IMR-90 (cell line): ENCODE data around the gene PDGFC. TPM values are rescaled to one million over a fixed set of nuclear protein-coding genes. Genes with fewer than 3 reads are reported as not detected.

Source experiments
- ATAC-seq: fragments of 200-7000 bp; cut with Tn5 transposase; 2 replicates; pipeline ENCODE4 v1.9.1; 2020; ENCODE audit warnings: low read depth, mild to moderate bottlenecking, moderate library complexity
- BruUV-seq: library from RNA; stranded (reverse); fragments of 400-500 nt; replicated peaks from 2 replicates; lab custom pipeline; 2021; lab: Mats Ljungman, UMichigan
- CTCF ChIA-PET: fragments of 300-600 bp; formaldehyde crosslinking; extraction: SDS; loops from one replicate; lab custom pipeline; 2021; ENCODE audit warnings: antibody characterized with exemption; lab: Yijun Ruan, JAX
- POLR2A ChIA-PET: fragments of 300-600 bp; sonication (Branson Sonifier 250); formaldehyde crosslinking; loops from one replicate; lab custom pipeline; 2022; ENCODE audit warnings: antibody characterized with exemption; ENCODE audit not compliant: unreplicated experiment; lab: Charles Lee
- DNase-seq: peaks from one replicate; pipeline ENCODE4 v3.0.0; 2013
- H2AFZ ChIP-seq: replicated peaks from 2 replicates; pipeline ENCODE3; 2013; ENCODE audit warnings: low read length, mild to moderate bottlenecking; ENCODE audit not compliant: poor library complexity
- H2AK5ac ChIP-seq: 2 replicates; pipeline ENCODE4 v1.6.1; 2013; ENCODE audit warnings: low read depth, low read length, inconsistent platforms
- H2AK9ac ChIP-seq: replicated peaks from 2 replicates; pipeline ENCODE3; 2013; ENCODE audit warnings: mild to moderate bottlenecking, low read depth, low read length, moderate library complexity; ENCODE audit not compliant: poor library complexity
- H2BK120ac ChIP-seq: 2 replicates; pipeline ENCODE4 v1.6.1; 2013; ENCODE audit warnings: low read depth, low read length, inconsistent platforms
- H2BK15ac ChIP-seq: 3 replicates; pipeline ENCODE4 v1.6.1; 2013; ENCODE audit warnings: low read depth, low read length, inconsistent platforms
- H2BK20ac ChIP-seq: 2 replicates; pipeline ENCODE4 v1.6.1; 2013; ENCODE audit warnings: low read depth, mild to moderate bottlenecking, inconsistent platforms, low read length, moderate library complexity
- H2BK5ac ChIP-seq: 2 replicates; pipeline ENCODE4 v1.6.1; 2013; ENCODE audit warnings: mild to moderate bottlenecking, low read depth, low read length, inconsistent platforms; ENCODE audit not compliant: poor library complexity, severe bottlenecking
- H3K14ac ChIP-seq: replicated peaks from 2 replicates; pipeline ENCODE4 v1.6.1; 2013; ENCODE audit warnings: low read depth, low read length, inconsistent platforms
- H3K18ac ChIP-seq: 2 replicates; pipeline ENCODE4 v1.6.1; 2013; ENCODE audit warnings: low read depth, low read length, control low read depth
- H3K23ac ChIP-seq: 2 replicates; pipeline ENCODE4 v1.6.1; 2013; ENCODE audit warnings: low read depth, low read length, inconsistent platforms
- H3K27ac ChIP-seq: 2 replicates; pipeline ENCODE4 v1.5.1; 2013; ENCODE audit warnings: mild to moderate bottlenecking, control low read depth, low read length; ENCODE audit not compliant: insufficient read depth
- H3K27me3 ChIP-seq: 2 replicates; pipeline ENCODE4 v1.6.1; 2013; ENCODE audit warnings: low read length; ENCODE audit not compliant: control insufficient read depth, insufficient read depth
- H3K36me3 ChIP-seq: 2 replicates; pipeline ENCODE4 v1.6.1; 2013; ENCODE audit warnings: low read length, mixed read lengths; ENCODE audit not compliant: control insufficient read depth, insufficient read depth
- H3K4ac ChIP-seq: 2 replicates; pipeline ENCODE4 v1.6.1; 2013; ENCODE audit warnings: low read depth, low read length, inconsistent platforms
- H3K4me1 ChIP-seq: 2 replicates; pipeline ENCODE4 v1.6.1; 2013; ENCODE audit warnings: low read length, mixed read lengths; ENCODE audit not compliant: control insufficient read depth, insufficient read depth
- H3K4me2 ChIP-seq: 2 replicates; pipeline ENCODE4 v1.6.1; 2013; ENCODE audit warnings: low read depth, mild to moderate bottlenecking, control low read depth, low read length, moderate library complexity
- H3K4me3 ChIP-seq: 2 replicates; pipeline ENCODE4 v1.5.1; 2013; ENCODE audit warnings: low read depth, mild to moderate bottlenecking, control low read depth, low read length, moderate library complexity; ENCODE audit not compliant: insufficient read depth
- H3K56ac ChIP-seq: 2 replicates; pipeline ENCODE4 v1.6.1; 2013; ENCODE audit warnings: low read length, inconsistent platforms; ENCODE audit not compliant: insufficient read depth; ENCODE audit errors: extremely low read depth
- H3K79me1 ChIP-seq, 2 experiments: 2 replicates each; pipeline ENCODE4 v1.6.1; 2013; ENCODE audit warnings: low read length in 2 of 2, inconsistent platforms in 1 of 2, low read depth in 1 of 2
- H3K9ac ChIP-seq: 2 replicates; pipeline ENCODE4 v1.6.1; 2013; ENCODE audit warnings: low read depth, low read length, control low read depth
- H3K9me1 ChIP-seq: 2 replicates; pipeline ENCODE4 v1.6.1; 2013; ENCODE audit warnings: low read length, inconsistent platforms; ENCODE audit not compliant: insufficient read depth
- H3K9me3 ChIP-seq: 2 replicates; pipeline ENCODE4 v1.6.1; 2013; ENCODE audit warnings: low read length; ENCODE audit not compliant: control insufficient read depth, insufficient read depth
- H4K20me1 ChIP-seq: 2 replicates; pipeline ENCODE4 v1.6.1; 2013; ENCODE audit warnings: low read length, inconsistent platforms; ENCODE audit not compliant: insufficient read depth
- H4K5ac ChIP-seq: 2 replicates; pipeline ENCODE4 v1.6.1; 2013; ENCODE audit warnings: mild to moderate bottlenecking, low read depth, low read length, control low read depth
- H4K8ac ChIP-seq, 2 experiments: 2 replicates each; pipeline ENCODE4 v1.6.1; 2013; ENCODE audit warnings: low read depth in 2 of 2, low read length in 2 of 2, control low read depth in 1 of 2, inconsistent platforms in 1 of 2
- H4K91ac ChIP-seq: 2 replicates; pipeline ENCODE4 v1.6.1; 2013; ENCODE audit warnings: low read depth, low read length, inconsistent platforms; ENCODE audit not compliant: insufficient read depth
- CEBPB ChIP-seq: IDR thresholded peaks from 2 replicates; pipeline ENCODE4 v1.6.1; 2012; ENCODE audit warnings: low read depth, low read length, improper control_type of control experiment
- RAD21 ChIP-seq: IDR thresholded peaks from 2 replicates; pipeline ENCODE4 v1.6.1; 2012; ENCODE audit warnings: low read length, improper control_type of control experiment
- WGBS, 2 experiments: methylation state at CpG; one replicate each; pipeline versions ENCODE4 v1.1.5 to v1.1.7; 2013; ENCODE audit warnings: missing lambda C conversion rate in 2 of 2; ENCODE audit not compliant: insufficient read length in 1 of 2; ENCODE audit errors: extremely low coverage in 2 of 2; 5-methylcytosine and 5-hydroxymethylcytosine counted together
- dilution Hi-C: fragments of 300-500 bp; cut with HindIII; formaldehyde crosslinking; loops from one replicate; pipeline ENCODE4 v1.14.3; 2018; ENCODE audit warnings: low sequenced_read_pairs; ENCODE audit not compliant: unreplicated experiment
- in situ Hi-C: fragments of 300-500 bp; cut with MboI; formaldehyde crosslinking; loops from 3 replicates; pipeline ENCODE4 v1.14.3; 2019; ENCODE audit warnings: low sequenced_read_pairs, inconsistent platforms, mixed read lengths
- intact Hi-C: fragments of 100-400 bp; cut with micrococcal nuclease; formaldehyde crosslinking; loops from 2 replicates; pipeline ENCODE4 v1.10.0; 2022
- polyA plus RNA-seq, 3 experiments: library from polyadenylated mRNA; depleted of rRNA; stranded (reverse); fragments of >200 nt; gene quantifications; 2 replicates each; pipeline ENCODE4 v1.2.3, GENCODE V29; 2012; ENCODE audit warnings: low replicate concordance in 1 of 3
- total RNA-seq: library from RNA; depleted of rRNA; stranded (reverse); fragments of >200 nt; gene quantifications from 2 replicates; pipeline ENCODE4 v1.2.3, GENCODE V29; 2012

The PDGFC gene
- total and polyA plus RNA-seq, 2 of the 4 experiments (the other 2 are of a cell fraction), result 19.8 to 90.7 TPM

GRCh38 chr4:156939801-156940200 is 31.8 kb downstream of the PDGFC start:
- peaks cover 13% of the 10 kb centered on the region for H3K4me1 ChIP-seq
- no peak overlapping the region for H2AK9ac ChIP-seq
- H3K14ac ChIP-seq, result no peak overlapping the region
- WGBS, 2 experiments, result no CpG with 5 or more reads among the region's 2 CpGs
- H3K18ac ChIP-seq, result peak overlapping the region; percentile 60; the same call in 1 of the 2 replicates
- H3K23ac ChIP-seq, result peak overlapping the region; percentile 37; the same call in 1 of the 2 replicates
- TF ChIP-seq CEBPB (peak; percentile 63), RAD21 (no peak)
- H2BK120ac ChIP-seq, result no peak overlapping the region
- DNase-seq, result no peak
- no peak for ATAC-seq
- no peak overlapping the region for H3K9ac ChIP-seq
- no peak overlapping the region for H3K4me3 ChIP-seq
- ChIA-PET CTCF (interaction anchor here (0.6 kb wide), 1 partner anchor 239 kb away, joined by 3 read pairs; no protein-coding TSS in a partner anchor), POLR2A (no interaction called here)
- no peak overlapping the region for H2AFZ ChIP-seq
- H3K9me1 ChIP-seq, result peaks cover 3% of the 10 kb centered on the region; the same call in 1 of the 2 replicates
- BruUV-seq, result no TSS peak
- H4K20me1 ChIP-seq, result no peaks in the 10 kb centered on the region
- H3K4ac ChIP-seq, result no peak overlapping the region
- H2BK5ac ChIP-seq, result peak overlapping the region; percentile 38
- H3K56ac ChIP-seq, result no peak overlapping the region
- no peak overlapping the region for H4K5ac ChIP-seq
- in situ Hi-C loops, result no loop called here
- H4K91ac ChIP-seq, result no peak overlapping the region
- H3K79me1 ChIP-seq, result peaks cover 23 to 56% of the 10 kb centered on the region in 2 experiments
- H3K36me3 ChIP-seq, result no peaks in the 10 kb centered on the region
- H2BK15ac ChIP-seq, result no peak overlapping the region
- H3K27me3 ChIP-seq, result no peaks in the 10 kb centered on the region
- no peaks in the 10 kb centered on the region for H3K9me3 ChIP-seq
- no peak overlapping the region for H2AK5ac ChIP-seq
- dilution Hi-C loops, result no loop called here
- H3K27ac ChIP-seq, result no peak overlapping the region
- H4K8ac ChIP-seq, result peak overlapping the region in 1 of 2 experiments; percentile 12; a peak in 1 of 4 replicates
- intact Hi-C loops, result no loop called here
- no peak overlapping the region; the same call in 1 of the 2 replicates for H2BK20ac ChIP-seq
- no peak overlapping the region for H3K4me2 ChIP-seq
